ENCODE data around the gene ZNF554. TPM values are rescaled to one million over a fixed set of nuclear protein-coding genes. Genes with fewer than 3 reads are reported as not detected.

ZNF554 gene
- total and polyA plus RNA-seq, 2 of the 8 experiments (the other 6 are each of a cell fraction or from before 2014, with no cell fraction given), result 1.8 to 5.7 TPM

DNA sequence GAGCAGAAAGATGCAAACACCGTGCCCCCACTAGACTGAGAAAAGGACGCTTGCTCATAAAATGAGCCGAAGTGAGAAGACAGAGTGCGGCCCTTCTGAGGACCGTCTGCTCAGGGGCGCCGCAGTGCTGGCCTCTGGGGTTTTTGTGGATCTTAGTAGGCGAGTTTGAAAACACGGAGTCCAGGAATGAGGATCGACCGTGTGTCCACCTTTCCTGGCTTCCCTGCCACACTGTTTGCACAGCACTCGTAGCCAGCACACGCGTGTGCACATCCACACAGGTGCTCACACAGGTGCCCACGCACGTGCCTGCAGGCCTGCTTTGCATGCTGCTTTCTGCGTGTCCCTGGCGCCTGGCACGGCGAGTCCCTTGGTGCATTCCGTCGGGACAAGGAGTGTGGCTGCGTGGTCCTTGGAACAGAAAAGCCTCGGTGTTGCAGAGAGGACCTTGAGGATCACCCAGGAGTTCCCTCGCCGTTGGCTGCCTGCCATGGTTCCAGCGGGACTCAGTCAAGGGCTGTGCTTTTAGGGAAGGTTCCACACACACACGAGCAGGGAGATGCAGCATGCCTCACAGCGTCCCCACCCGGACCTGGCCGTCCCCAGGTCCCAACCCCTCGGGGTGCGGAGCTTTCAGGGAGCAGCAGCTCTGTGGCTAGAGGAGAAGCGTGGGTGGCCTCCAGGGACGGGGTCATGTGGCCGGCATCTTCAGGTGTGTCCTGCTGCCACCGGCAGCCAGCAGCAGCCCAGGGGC is 10.1 kb upstream of the ZNF554 start (continued):
- no peak for TF ChIP-seq RNF2 (IDR thresholded peaks at IDR 0.05; ENCODE audit: borderline replicate concordance, low read depth, low read length, missing control alignments, poor library complexity, severe bottlenecking)
